GM23338 (cell line): ENCODE data around the gene PNPLA7. TPM values are rescaled to one million over a fixed set of nuclear protein-coding genes. Genes with fewer than 3 reads are reported as not detected.

Source experiments
- ATAC-seq: fragments of 200-7000 bp; cut with Tn5 transposase; 3 replicates; pipeline ENCODE4 v1.9.1; 2020
- DNase-seq: peaks from one replicate; pipeline ENCODE4 v3.0.0-alpha.2; 2015; ENCODE audit warnings: low spot score
- H2AFZ ChIP-seq: fragments of 200-600 bp; sonication (generic); 2 replicates; pipeline ENCODE4 v1.8.0; 2016; ENCODE audit warnings: antibody characterized with exemption, mild to moderate bottlenecking, moderate library complexity
- H3F3A ChIP-seq: fragments of 200-600 bp; sonication (generic); replicated peaks from 2 replicates; pipeline ENCODE4 v1.8.0; 2017; ENCODE audit warnings: antibody characterized with exemption, mixed run types, low read depth
- H3K27ac ChIP-seq: fragments of 200-600 bp; sonication (generic); 2 replicates; pipeline ENCODE4 v1.6.1; 2016; ENCODE audit warnings: low read depth
- H3K27me3 ChIP-seq: fragments of 200-600 bp; sonication (generic); 2 replicates; pipeline ENCODE4 v1.8.0; 2016; ENCODE audit warnings: mild to moderate bottlenecking, mixed run types, moderate library complexity; ENCODE audit not compliant: insufficient read depth
- H3K36me3 ChIP-seq: fragments of 200-600 bp; sonication (generic); 2 replicates; pipeline ENCODE4 v1.8.0; 2016; ENCODE audit warnings: mild to moderate bottlenecking; ENCODE audit not compliant: insufficient read depth
- H3K4me1 ChIP-seq: fragments of 200-600 bp; sonication (generic); 2 replicates; pipeline ENCODE4 v1.8.0; 2016; ENCODE audit warnings: mild to moderate bottlenecking, moderate library complexity; ENCODE audit not compliant: insufficient read depth
- H3K4me2 ChIP-seq: fragments of 200-600 bp; sonication (generic); 2 replicates; pipeline ENCODE4 v1.7.1; 2017; ENCODE audit warnings: mixed run types
- H3K4me3 ChIP-seq: fragments of 200-600 bp; sonication (generic); 2 replicates; pipeline ENCODE4 v1.6.1; 2016; ENCODE audit warnings: mixed run types
- H3K79me2 ChIP-seq: fragments of 200-600 bp; sonication (generic); replicated peaks from 2 replicates; pipeline ENCODE4 v1.8.0; 2017; ENCODE audit warnings: mild to moderate bottlenecking; ENCODE audit not compliant: insufficient read depth
- H3K9me2 ChIP-seq: fragments of 200-600 bp; sonication (generic); 2 replicates; pipeline ENCODE4 v1.8.0; 2017; ENCODE audit not compliant: insufficient read depth
- H4K20me1 ChIP-seq: fragments of 200-600 bp; sonication (generic); replicated peaks from 2 replicates; pipeline ENCODE4 v1.8.0; 2017; ENCODE audit warnings: mild to moderate bottlenecking; ENCODE audit not compliant: insufficient read depth
- H3K27ac Mint-ChIP-seq: 2 replicates; pipeline ENCODE4 v1.8.0; 2020; ENCODE audit warnings: inconsistent platforms, mild to moderate bottlenecking, moderate library complexity, mixed read lengths
- H3K27me3 Mint-ChIP-seq: 3 replicates; pipeline ENCODE4 v1.8.0; 2022; ENCODE audit warnings: low read depth, mild to moderate bottlenecking, moderate library complexity, mixed read lengths, inconsistent platforms; ENCODE audit not compliant: insufficient read depth, poor library complexity
- H3K36me3 Mint-ChIP-seq: 3 replicates; pipeline ENCODE4 v1.8.0; 2021; ENCODE audit warnings: low read depth, mild to moderate bottlenecking, inconsistent platforms, moderate library complexity, mixed read lengths
- H3K4me1 Mint-ChIP-seq: 3 replicates; pipeline ENCODE4 v1.8.0; 2020; ENCODE audit warnings: mild to moderate bottlenecking, inconsistent platforms, mixed read lengths
- H3K4me3 Mint-ChIP-seq: 3 replicates; pipeline ENCODE4 v1.8.0; 2021; ENCODE audit warnings: moderate library complexity, mild to moderate bottlenecking, inconsistent platforms, mixed read lengths
- H3K9me3 Mint-ChIP-seq: 3 replicates; pipeline ENCODE4 v1.8.0; 2020; ENCODE audit warnings: moderate library complexity, mild to moderate bottlenecking, inconsistent platforms, mixed read lengths
- CREB1 ChIP-seq: fragments of 250-450 bp; sonication (Bioruptor Pico); IDR thresholded peaks from 2 replicates; pipeline ENCODE4 v1.5.0; 2020; ENCODE audit warnings: low read depth, mild to moderate bottlenecking, moderate library complexity
- EZH2phosphoT487 ChIP-seq: fragments of 200-600 bp; sonication (generic); IDR thresholded peaks from one replicate; pipeline ENCODE4 v1.8.1; 2018; ENCODE audit warnings: antibody characterized with exemption; ENCODE audit not compliant: unreplicated experiment
- POLR2AphosphoS5 ChIP-seq: IDR thresholded peaks from 2 replicates; pipeline ENCODE4 v1.6.1; 2016; ENCODE audit warnings: antibody characterized with exemption, low read depth
- STAT1 ChIP-seq: IDR thresholded peaks from one replicate; pipeline ENCODE4 v1.6.1; 2016; ENCODE audit warnings: antibody characterized with exemption; ENCODE audit not compliant: unreplicated experiment
- ZNF331 ChIP-seq: fragments of 250-450 bp; sonication (Bioruptor Pico); IDR thresholded peaks from 2 replicates; pipeline ENCODE4 v1.5.0; 2020; ENCODE audit warnings: low read depth, mild to moderate bottlenecking, moderate library complexity
- polyA plus RNA-seq: library from polyadenylated mRNA; unstranded; fragments of >200 nt; fragmentation: Nextera tagmentation; extraction: Ambion mirVana; gene quantifications from 2 replicates; pipeline ENCODE4 v1.2.1, GENCODE V29; 2016
- total RNA-seq: library from RNA; depleted of rRNA; stranded (reverse); fragments of >200 nt; shearing (Covaris generic); gene quantifications from 2 replicates; pipeline ENCODE4 v1.2.3, GENCODE V29; 2014
- TF ChIP-seq, protein P1 (sequence below), 2 experiments: fragments of 200-600 bp in 1 of 2; sonication (generic) in 1 of 2; conservative IDR thresholded peaks; 2 replicates each; pipeline versions ENCODE4 v1.5.1 to v1.6.1; 2016 to 2017; ENCODE audit warnings: antibody characterized with exemption in 2 of 2, low read depth in 2 of 2, mild to moderate bottlenecking in 2 of 2, moderate library complexity in 1 of 2
- TF ChIP-seq, protein P2 (sequence below): fragments of 250-450 bp; sonication (Bioruptor Pico); IDR thresholded peaks from 2 replicates; pipeline ENCODE4 v1.5.0; 2020; ENCODE audit warnings: mild to moderate bottlenecking, moderate library complexity
- TF ChIP-seq, protein P3 (sequence below): IDR thresholded peaks from one replicate; pipeline ENCODE4 v1.6.1; 2018; ENCODE audit warnings: antibody characterized with exemption; ENCODE audit not compliant: unreplicated experiment

The PNPLA7 gene
- total and polyA plus RNA-seq, 2 experiments from 2014 or later = 0.45 to 0.80 TPM

GRCh38 chr9:137439158-137439714, 111.0 kb downstream of the PNPLA7 start:
- DNase-seq (no peak), ATAC-seq (no peak)
- Histone ChIP-seq H3K9me2 (no peaks in the 10 kb centered on the region), H3K79me2 (no peaks in the 10 kb centered on the region), H3F3A (no peaks in the 10 kb centered on the region), H4K20me1 (no peaks in the 10 kb centered on the region), H2AFZ (no peak overlapping the region), H3K36me3 (no peaks in the 10 kb centered on the region), H3K27ac (no peak overlapping the region), H3K4me2 (no peak overlapping the region), H3K4me3 (no peak overlapping the region), H3K27me3 (no peaks in the 10 kb centered on the region), H3K4me1 (peaks cover 5% of the 10 kb centered on the region; the same call in 1 of the 2 replicates)
- peaks cover 4% of the 10 kb centered on the region for H3K27me3 Mint-ChIP-seq
- no peak overlapping the region for H3K27ac Mint-ChIP-seq
- H3K36me3 Mint-ChIP-seq = no peaks in the 10 kb centered on the region
- no peaks in the 10 kb centered on the region for H3K9me3 Mint-ChIP-seq
- TF ChIP-seq EZH2phosphoT487 (no peak), STAT1 (no peak), CREB1 (CRISPR knock-in tag) (no peak), POLR2AphosphoS5 (no peak), ZNF331 (CRISPR knock-in tag) (no peak)
- TF ChIP-seq, protein P1, sequence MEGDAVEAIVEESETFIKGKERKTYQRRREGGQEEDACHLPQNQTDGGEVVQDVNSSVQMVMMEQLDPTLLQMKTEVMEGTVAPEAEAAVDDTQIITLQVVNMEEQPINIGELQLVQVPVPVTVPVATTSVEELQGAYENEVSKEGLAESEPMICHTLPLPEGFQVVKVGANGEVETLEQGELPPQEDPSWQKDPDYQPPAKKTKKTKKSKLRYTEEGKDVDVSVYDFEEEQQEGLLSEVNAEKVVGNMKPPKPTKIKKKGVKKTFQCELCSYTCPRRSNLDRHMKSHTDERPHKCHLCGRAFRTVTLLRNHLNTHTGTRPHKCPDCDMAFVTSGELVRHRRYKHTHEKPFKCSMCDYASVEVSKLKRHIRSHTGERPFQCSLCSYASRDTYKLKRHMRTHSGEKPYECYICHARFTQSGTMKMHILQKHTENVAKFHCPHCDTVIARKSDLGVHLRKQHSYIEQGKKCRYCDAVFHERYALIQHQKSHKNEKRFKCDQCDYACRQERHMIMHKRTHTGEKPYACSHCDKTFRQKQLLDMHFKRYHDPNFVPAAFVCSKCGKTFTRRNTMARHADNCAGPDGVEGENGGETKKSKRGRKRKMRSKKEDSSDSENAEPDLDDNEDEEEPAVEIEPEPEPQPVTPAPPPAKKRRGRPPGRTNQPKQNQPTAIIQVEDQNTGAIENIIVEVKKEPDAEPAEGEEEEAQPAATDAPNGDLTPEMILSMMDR (conservative IDR thresholded peaks at IDR 0.05; ENCODE audit: low read depth in 2 of 2) = no peak
- TF ChIP-seq, protein P2, sequence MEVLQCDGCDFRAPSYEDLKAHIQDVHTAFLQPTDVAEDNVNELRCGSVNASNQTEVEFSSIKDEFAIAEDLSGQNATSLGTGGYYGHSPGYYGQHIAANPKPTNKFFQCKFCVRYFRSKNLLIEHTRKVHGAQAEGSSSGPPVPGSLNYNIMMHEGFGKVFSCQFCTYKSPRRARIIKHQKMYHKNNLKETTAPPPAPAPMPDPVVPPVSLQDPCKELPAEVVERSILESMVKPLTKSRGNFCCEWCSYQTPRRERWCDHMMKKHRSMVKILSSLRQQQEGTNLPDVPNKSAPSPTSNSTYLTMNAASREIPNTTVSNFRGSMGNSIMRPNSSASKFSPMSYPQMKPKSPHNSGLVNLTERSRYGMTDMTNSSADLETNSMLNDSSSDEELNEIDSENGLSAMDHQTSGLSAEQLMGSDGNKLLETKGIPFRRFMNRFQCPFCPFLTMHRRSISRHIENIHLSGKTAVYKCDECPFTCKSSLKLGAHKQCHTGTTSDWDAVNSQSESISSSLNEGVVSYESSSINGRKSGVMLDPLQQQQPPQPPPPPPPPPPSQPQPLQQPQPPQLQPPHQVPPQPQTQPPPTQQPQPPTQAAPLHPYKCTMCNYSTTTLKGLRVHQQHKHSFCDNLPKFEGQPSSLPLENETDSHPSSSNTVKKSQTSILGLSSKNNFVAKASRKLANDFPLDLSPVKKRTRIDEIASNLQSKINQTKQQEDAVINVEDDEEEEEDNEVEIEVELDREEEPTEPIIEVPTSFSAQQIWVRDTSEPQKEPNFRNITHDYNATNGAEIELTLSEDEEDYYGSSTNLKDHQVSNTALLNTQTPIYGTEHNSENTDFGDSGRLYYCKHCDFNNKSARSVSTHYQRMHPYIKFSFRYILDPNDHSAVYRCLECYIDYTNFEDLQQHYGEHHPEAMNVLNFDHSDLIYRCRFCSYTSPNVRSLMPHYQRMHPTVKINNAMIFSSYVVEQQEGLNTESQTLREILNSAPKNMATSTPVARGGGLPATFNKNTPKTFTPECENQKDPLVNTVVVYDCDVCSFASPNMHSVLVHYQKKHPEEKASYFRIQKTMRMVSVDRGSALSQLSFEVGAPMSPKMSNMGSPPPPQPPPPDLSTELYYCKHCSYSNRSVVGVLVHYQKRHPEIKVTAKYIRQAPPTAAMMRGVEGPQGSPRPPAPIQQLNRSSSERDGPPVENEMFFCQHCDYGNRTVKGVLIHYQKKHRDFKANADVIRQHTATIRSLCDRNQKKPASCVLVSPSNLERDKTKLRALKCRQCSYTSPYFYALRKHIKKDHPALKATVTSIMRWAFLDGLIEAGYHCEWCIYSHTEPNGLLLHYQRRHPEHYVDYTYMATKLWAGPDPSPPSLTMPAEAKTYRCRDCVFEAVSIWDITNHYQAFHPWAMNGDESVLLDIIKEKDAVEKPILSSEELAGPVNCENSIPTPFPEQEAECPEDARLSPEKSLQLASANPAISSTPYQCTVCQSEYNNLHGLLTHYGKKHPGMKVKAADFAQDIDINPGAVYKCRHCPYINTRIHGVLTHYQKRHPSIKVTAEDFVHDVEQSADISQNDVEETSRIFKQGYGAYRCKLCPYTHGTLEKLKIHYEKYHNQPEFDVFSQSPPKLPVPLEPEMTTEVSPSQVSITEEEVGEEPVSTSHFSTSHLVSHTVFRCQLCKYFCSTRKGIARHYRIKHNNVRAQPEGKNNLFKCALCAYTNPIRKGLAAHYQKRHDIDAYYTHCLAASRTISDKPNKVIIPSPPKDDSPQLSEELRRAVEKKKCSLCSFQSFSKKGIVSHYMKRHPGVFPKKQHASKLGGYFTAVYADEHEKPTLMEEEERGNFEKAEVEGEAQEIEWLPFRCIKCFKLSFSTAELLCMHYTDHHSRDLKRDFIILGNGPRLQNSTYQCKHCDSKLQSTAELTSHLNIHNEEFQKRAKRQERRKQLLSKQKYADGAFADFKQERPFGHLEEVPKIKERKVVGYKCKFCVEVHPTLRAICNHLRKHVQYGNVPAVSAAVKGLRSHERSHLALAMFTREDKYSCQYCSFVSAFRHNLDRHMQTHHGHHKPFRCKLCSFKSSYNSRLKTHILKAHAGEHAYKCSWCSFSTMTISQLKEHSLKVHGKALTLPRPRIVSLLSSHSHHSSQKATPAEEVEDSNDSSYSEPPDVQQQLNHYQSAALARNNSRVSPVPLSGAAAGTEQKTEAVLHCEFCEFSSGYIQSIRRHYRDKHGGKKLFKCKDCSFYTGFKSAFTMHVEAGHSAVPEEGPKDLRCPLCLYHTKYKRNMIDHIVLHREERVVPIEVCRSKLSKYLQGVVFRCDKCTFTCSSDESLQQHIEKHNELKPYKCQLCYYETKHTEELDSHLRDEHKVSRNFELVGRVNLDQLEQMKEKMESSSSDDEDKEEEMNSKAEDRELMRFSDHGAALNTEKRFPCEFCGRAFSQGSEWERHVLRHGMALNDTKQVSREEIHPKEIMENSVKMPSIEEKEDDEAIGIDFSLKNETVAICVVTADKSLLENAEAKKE (CRISPR knock-in tag) = no peak
- TF ChIP-seq, protein P3, sequence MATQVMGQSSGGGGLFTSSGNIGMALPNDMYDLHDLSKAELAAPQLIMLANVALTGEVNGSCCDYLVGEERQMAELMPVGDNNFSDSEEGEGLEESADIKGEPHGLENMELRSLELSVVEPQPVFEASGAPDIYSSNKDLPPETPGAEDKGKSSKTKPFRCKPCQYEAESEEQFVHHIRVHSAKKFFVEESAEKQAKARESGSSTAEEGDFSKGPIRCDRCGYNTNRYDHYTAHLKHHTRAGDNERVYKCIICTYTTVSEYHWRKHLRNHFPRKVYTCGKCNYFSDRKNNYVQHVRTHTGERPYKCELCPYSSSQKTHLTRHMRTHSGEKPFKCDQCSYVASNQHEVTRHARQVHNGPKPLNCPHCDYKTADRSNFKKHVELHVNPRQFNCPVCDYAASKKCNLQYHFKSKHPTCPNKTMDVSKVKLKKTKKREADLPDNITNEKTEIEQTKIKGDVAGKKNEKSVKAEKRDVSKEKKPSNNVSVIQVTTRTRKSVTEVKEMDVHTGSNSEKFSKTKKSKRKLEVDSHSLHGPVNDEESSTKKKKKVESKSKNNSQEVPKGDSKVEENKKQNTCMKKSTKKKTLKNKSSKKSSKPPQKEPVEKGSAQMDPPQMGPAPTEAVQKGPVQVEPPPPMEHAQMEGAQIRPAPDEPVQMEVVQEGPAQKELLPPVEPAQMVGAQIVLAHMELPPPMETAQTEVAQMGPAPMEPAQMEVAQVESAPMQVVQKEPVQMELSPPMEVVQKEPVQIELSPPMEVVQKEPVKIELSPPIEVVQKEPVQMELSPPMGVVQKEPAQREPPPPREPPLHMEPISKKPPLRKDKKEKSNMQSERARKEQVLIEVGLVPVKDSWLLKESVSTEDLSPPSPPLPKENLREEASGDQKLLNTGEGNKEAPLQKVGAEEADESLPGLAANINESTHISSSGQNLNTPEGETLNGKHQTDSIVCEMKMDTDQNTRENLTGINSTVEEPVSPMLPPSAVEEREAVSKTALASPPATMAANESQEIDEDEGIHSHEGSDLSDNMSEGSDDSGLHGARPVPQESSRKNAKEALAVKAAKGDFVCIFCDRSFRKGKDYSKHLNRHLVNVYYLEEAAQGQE = no peak
- peak overlapping the region; percentile 21; the same call in 1 of the 3 replicates for H3K4me3 Mint-ChIP-seq
- H3K4me1 Mint-ChIP-seq = peaks cover 2% of the 10 kb centered on the region; the same call in 2 of the 3 replicates
